LNCAP (cell line): Measurements from ENCODE around the gene TOMM5.
A peak's percentile ranks its signal among the peaks of the same experiment; 100 is the strongest.

Experiments used
- TF ChIP-seq, protein P1 (sequence below): fragments of 450-650 bp; IDR thresholded peaks from 2 replicates; pipeline ENCODE4 v1.5.1; 2017; ENCODE audit warnings: mild to moderate bottlenecking

TOMM5 gene

GRCh38 chr9:37583522-37584121 is 8.8 kb downstream of the TOMM5 start:
- TF ChIP-seq, protein P1, sequence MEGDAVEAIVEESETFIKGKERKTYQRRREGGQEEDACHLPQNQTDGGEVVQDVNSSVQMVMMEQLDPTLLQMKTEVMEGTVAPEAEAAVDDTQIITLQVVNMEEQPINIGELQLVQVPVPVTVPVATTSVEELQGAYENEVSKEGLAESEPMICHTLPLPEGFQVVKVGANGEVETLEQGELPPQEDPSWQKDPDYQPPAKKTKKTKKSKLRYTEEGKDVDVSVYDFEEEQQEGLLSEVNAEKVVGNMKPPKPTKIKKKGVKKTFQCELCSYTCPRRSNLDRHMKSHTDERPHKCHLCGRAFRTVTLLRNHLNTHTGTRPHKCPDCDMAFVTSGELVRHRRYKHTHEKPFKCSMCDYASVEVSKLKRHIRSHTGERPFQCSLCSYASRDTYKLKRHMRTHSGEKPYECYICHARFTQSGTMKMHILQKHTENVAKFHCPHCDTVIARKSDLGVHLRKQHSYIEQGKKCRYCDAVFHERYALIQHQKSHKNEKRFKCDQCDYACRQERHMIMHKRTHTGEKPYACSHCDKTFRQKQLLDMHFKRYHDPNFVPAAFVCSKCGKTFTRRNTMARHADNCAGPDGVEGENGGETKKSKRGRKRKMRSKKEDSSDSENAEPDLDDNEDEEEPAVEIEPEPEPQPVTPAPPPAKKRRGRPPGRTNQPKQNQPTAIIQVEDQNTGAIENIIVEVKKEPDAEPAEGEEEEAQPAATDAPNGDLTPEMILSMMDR, result no peak

GRCh38 chr9:37582548-37583157 is 9.7 kb downstream of the TOMM5 start:
- TF ChIP-seq, protein P1, result peak; percentile 85

GRCh38 chr9:37575921-37576721 is 16.3 kb downstream of the TOMM5 start, which contains the start of gene FBXO10:
Gene FBXO10 (minus strand): TSS chr9:37576380. CDS start chr9:37541768, 34,612 bp downstream.
- TF ChIP-seq, protein P1, result no peak

GRCh38 chr9:37575511-37575914 is 16.9 kb downstream of the TOMM5 start:
- TF ChIP-seq, protein P1, result no peak

DNA sequence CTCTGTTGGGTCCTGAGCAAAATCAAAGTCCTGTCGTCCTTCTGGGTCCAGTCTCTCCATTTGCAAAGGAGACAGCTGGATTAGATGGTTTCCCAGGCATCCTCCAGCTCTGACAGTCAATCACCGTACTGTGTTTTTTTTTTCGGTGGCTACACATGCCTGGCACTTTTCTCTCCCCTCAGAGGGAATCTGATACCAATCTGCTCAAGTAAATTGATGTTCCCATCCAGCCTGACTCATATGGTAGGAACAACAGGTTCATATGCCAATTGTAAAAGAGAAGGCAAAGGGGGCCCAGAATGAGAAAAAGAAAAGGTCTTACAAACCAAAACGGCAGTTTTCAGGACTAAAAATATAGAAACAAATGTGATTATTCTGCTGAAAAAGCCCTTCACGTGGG is 17.4 kb downstream of the TOMM5 start:
- TF ChIP-seq, protein P1, result no peak

DNA sequence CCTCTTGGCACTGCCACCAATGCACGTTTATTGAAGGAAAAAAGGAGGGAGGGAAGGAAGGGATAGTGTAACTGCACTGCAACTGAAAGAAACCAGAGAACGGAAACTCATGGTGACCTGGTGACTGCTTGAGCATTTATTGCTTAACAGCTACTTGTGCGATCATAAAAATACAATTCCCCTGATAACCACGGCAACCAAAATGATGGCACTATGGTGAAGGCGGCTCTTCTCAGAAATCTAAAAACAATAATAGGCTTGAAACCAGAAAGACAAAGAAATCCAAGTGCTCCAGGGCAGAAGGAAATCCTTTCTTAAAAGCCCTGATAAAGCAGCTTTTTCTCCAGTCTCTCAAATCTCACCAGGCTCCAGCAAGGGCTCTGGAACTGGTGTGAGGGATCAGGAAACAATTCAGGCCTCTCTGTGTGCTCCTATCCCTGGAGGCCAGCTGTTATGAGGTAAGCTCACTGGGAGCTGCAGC is 18.1 kb downstream of the TOMM5 start:
- TF ChIP-seq, protein P1, result no peak

GRCh38 chr9:37571282-37571681 is 21.1 kb downstream of the TOMM5 start:
- TF ChIP-seq, protein P1, result no peak
